GM21576 (cell line): ENCODE data around the gene AGPAT3.

Experiments used
- ATAC-seq: cut with Tn5 transposase; IDR thresholded peaks from one replicate; pipeline ENCODE4 v1.9.1; 2021; ENCODE audit warnings: mild to moderate bottlenecking, moderate library complexity; ENCODE audit not compliant: unreplicated experiment

The AGPAT3 gene

DNA sequence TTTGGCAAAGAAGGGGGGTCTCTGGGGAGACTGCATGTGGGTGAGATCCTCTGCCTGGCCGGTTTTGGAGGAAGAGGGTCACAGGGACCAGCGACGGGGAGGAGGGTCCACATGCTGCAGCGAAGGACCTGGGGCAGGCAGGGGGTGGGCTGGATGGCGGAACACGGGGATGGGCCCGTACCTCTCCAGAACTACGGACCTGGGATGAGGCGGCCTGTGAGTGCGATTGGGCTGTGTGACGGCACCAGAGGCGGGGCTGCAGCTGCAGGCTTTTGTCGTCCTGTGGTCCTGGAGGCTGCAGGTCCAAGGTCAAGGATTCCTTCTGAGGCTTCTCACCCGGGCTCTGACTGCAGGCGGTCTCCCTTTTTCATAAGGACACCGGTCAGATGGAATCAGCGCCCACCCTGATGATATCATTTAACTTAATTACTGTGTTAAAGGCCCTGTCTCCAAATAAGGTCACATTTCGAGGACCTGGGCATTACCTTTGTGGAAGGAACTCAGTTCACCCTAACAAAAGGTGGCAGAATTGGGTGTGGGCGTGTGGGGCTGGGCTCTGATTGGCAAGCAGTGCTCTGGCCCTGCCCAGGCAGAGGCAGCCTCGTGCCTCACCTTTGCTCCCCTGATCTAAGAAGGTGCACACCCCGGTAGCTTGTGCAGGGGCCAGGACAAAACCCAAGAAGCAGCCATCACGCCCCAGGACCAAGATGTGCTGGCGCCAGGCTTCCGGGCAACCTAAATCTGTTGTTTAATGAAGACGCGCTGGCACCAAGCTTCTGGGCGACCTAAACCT lies 87.1 kb downstream of the AGPAT3 start:
- ATAC-seq: no peak

DNA sequence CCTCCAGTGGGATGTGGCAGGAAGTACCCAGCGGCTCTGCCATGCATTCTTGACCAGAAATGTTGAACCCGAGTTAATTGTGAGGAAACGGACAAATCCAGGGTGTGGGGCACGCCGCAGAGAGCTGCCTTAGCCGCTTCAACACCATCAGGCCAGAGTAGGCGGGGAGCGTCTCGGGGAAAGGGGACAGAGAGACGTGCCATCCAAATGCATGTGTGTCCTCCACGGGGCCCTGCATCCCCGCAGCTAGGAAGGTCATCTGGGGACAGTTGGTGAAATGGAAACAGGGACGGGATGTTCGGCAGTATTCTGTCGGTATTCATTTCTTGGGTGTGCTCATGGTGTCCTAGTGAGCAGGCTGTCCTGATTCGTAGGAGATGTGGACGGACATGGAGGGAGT lies 88.0 kb downstream of the AGPAT3 start:
- ATAC-seq: no peak

DNA sequence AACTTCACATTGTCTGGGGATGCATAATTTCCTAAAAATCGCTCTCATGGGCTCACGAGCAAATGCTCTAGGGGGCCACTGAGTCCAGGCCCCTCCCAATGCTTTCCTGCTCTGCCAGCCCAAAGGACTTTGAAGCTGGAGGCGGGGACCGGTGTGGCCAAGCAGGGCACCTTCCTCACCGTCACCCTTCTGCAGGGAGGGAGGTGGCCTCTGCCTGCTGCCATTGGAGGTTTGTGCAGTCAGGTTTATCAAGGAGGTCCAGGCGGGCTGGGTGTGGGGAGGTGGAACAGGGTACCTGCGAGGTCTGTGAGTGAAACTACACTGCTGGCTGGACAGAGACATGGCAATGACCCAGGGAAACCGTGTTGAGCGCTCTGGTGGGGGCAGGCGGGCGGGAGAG lies 89.0 kb downstream of the AGPAT3 start:
- ATAC-seq: no peak

GRCh38 chr21:43954896-43955295 lies 89.9 kb downstream of the AGPAT3 start:
- no peak for ATAC-seq

GRCh38 chr21:43956019-43956669 lies 91.1 kb downstream of the AGPAT3 start:
- no peak for ATAC-seq

DNA sequence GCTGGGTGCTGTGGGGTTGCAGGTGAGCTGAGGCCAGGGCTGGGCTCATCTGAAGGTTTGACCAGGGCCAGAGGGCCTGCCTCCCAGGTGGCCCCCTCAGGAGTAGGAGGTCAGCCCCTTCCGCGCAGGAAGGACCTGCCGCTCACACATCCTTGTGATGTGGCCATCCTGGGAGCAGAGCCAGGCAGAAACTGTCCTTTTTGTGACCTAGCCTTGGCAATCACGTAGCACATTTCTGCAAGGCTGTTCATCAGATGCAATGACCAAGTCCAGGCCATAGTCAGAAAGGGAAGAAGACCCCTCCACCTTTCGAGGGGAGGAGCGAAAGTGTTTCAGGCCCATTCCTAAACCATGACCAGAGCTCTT lies 91.6 kb downstream of the AGPAT3 start:
- no peak for ATAC-seq

DNA sequence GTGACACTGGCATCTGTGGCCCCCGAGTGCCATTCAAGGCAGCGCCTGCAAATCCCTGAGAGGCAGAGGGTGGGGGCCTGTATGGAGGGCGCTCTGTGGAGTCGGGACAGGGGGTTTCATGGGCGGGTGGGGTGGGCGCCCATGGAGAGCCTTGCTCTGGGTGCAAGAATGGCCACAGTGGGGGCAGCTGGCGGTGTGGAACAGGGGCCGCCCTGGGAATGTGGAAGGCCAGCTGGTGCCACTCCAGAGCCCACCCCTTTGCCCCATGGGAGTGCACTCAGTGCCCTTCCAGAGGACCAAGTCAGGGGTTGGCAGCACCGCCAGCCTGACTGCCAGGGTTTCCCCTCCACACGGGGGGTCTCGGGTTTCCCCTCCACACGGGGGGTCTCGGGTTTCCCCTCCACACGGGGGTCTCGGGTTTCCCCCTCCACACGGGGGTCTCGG lies 92.1 kb downstream of the AGPAT3 start:
- ATAC-seq: no peak

DNA sequence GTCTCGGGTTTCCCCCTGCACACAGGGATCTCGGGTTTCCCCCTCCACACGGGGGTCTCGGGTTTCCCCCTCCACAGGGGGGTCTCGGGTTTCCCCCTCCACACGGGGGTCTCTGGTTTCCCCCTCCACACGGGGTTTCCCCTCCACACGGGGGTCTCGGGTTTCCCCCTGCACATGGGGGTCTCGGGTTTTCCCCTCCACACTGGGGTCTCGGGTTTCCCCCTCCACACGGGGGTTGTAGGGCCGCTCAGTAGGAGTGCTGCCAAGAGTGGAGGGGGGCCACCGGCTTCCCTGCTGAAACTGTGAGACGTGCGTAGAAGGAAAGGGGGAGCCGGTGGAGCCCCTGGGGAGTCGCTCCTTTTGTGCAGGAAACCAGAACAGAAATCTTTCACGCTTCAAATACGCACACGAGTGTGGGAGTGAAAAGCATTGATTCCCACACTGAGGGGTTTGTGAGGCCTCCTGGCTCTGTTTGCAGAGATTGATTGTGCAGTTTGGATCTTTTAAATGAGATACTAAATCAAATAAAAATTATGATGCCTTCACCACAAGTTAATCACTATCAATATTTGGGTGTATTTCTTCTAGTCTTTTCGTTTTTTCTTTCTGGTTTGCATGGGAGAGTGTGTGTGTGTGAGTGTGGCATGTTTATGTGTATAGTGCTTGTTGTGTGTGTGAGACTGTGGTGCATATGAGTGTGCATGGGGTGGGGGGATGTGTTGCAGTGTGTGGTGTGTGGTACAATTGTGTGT lies 92.8 kb downstream of the AGPAT3 start:
- no peak for ATAC-seq

DNA sequence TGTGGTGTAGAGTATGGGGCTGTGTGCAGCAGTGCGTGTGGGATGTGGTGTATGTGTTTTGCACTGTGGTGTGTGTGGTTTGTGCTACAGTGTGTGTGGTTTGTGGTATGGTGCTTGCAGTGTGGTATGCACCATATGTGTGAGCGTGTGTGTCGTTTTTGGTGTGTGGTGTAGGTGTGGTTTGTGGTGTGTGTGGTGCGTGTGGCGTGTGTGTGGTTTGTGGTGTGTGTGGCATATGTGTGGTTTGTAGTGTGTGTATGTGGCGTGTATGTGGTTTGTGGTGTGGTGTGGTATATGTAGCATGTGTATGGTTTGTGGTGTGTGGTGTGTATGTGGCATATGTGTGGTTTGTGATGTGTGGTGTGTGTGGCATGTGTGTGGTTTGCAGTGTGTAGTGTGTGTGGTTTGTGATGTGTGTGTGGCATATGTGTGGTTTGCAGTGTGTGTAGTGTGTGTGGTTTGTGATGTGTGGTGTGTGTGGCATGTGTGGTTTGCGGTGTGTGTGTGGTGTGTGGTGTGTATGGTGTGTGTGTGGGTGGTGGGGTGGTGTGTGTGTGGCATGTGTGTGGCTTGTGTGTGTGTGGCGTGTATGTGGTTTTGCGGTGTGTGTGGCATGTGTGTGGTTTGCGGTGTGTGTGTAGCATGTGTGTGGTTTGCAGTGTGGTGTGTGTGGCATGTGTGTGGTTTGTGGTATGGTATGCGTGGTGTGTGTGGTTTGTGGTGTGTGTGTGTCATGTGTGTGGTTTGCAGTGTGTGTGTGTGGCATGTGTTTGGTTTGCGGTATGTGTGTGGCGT lies 93.5 kb downstream of the AGPAT3 start:
- no peak for ATAC-seq

- no peak for ATAC-seq
These were observed 94.5 kb downstream of the AGPAT3 start for GRCh38 chr21:43959231-43960116.

GRCh38 chr21:43961382-43961909 lies 96.4 kb downstream of the AGPAT3 start:
- ATAC-seq: no peak

DNA sequence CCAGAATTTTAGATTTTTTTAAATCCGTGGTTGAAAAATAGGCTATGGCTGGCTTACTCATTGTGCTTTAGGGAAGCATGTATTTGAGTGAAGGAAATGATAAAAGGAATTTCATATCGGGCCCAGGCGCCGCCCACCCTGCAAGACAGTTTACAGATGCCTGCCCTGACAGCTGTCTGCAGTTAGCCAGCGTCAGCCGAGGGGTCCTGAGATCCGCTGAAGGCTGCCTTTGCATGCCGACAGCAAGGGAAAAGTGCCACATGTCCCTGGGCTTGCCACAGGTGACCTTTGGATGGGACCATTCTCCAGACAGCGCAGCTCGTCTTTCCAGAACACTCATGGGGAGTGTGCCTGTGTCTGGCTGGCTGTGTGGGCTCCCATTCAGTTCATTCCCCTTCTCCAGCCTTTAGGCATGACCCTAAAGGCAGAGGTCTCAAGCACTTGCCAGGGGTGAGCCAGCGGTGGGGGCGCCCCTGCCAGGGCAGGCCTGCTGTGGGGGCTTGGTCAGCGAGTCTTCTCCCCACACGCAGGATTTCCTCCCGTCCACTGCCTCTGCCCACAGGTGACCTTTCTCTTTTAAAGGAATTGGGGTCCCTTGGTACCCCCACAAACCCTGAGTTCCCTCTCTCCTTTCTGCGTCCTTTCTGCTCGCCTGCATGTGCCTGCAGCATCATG lies 101.0 kb downstream of the AGPAT3 start:
- ATAC-seq: no peak

DNA sequence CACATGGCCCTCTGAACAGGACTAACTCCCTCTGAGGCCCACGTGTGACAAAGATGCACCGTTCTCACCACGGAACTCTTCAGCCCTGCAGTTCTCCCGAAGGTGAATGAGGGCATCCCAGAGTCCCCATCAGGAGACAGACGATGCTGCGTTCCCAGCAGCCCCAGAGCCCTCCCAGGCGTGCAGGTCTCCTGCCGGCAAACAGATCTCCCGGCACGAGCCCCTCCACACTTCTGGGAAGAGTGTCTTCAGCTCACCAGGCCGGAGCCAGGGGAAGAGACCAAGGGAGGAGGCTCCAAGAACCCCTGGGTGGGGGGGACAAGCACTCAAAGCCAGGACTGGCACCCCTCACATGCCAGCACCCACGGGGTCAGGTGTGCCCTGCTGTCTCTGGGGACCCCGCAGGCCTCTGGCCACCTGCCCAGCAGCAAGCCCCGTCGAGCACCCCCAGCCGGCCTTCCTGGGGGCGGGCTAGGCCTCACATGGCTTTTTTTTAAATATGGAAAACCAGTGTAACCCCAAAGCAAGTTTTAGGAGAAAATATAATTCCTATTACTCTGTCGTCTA lies 102.0 kb downstream of the AGPAT3 start:
- no peak for ATAC-seq

DNA sequence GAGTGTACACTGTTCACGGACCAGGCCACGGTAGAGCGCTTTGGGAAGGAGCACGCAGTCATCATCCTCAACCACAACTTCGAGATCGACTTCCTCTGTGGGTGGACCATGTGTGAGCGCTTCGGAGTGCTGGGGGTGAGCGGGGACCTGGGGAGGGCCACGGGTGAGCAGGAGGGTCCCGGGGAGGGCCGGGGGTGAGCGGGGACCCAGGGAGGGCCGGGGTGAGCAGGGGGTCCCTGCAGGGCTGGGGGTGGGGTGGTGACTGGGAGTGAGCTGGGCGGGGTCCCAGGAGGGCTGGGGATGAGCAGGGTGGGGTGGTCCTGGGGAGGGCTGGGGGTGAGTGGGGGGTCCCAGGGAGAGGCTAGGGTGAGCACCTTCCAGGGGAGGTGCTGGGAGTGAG lies 103.0 kb downstream of the AGPAT3 start:
- ATAC-seq: no peak

- no peak for ATAC-seq
These were observed 103.5 kb downstream of the AGPAT3 start for GRCh38 chr21:43968410-43969114.

DNA sequence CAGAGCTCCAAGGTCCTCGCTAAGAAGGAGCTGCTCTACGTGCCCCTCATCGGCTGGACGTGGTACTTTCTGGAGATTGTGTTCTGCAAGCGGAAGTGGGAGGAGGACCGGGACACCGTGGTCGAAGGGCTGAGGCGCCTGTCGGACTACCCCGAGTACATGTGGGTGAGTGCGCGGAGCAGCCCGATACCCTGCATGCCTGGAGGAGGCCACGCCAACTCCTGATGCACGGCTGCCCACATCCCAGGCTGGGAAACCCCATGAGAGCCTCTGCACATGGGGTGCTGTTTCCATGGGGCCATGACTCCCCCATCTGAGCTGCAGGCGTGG lies 104.1 kb downstream of the AGPAT3 start:
- ATAC-seq: no peak

DNA sequence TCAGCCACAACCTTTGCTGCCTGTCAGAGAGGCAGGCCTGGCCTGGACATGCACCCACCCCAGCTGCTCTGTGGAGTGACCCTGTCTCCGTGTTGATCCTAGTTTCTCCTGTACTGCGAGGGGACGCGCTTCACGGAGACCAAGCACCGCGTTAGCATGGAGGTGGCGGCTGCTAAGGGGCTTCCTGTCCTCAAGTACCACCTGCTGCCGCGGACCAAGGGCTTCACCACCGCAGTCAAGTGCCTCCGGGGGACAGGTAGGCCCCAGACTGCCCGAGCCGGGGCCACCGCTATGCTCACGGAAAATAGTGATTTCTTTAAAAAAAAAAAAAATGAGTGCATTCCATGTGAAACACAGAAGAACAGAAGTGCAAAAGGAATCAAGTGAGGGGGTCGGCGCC lies 105.5 kb downstream of the AGPAT3 start:
- ATAC-seq: no peak

DNA sequence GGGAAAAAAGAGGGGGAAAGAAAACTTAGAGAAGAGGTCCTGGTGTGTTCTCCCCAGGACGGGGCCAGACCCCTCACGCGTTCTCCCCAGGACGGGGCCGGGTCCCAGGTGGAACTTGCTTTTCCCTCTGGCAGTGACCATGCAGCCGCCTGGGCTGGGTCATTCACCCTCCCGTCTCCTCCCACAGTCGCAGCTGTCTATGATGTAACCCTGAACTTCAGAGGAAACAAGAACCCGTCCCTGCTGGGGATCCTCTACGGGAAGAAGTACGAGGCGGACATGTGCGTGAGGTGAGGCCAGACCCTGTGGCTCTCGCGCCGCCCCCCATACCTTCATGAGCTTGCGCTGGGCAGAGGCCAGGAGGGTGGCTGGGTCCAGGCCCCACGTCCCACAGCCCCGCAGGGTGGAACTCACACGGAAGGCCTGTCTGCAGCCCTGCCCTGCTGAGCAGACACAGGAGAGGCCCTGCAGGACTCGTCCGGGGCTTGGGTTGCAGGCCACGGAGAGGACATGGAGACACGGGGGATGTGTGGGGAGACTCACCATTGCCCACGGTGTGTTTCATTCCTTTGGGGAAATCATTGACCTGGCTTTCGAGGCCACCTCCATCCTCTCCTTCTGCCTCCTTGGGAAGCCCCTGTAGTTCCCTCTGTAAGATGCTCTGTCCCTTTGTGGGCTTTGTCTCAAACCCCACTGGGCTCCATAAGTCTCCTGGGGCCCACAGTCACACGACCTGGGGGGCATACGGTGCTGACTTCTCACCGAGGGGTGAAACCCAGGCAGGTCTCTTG lies 106.4 kb downstream of the AGPAT3 start:
- ATAC-seq: no peak
